Ishikawa (cell line): Measurements from ENCODE around the gene VASN.

Experiments used
- CEBPB ChIP-seq: IDR thresholded peaks from 2 replicates; pipeline ENCODE4 v1.6.1; 2012
- CREB1 ChIP-seq: IDR thresholded peaks from 2 replicates; pipeline ENCODE4 v1.6.1; 2012; ENCODE audit warnings: low read depth
- EGR1 ChIP-seq: IDR thresholded peaks from 2 replicates; pipeline ENCODE4 v1.6.1; 2012
- EP300 ChIP-seq: IDR thresholded peaks from 2 replicates; pipeline ENCODE4 v1.6.1; 2012; ENCODE audit warnings: borderline replicate concordance
- FOXM1 ChIP-seq: IDR thresholded peaks from 2 replicates; pipeline ENCODE4 v1.6.1; 2012; ENCODE audit warnings: low read depth, borderline replicate concordance
- MAX ChIP-seq: IDR thresholded peaks from 2 replicates; pipeline ENCODE4 v1.6.1; 2012
- NFIC ChIP-seq: IDR thresholded peaks from 2 replicates; pipeline ENCODE4 v1.6.1; 2012
- RAD21 ChIP-seq: IDR thresholded peaks from 2 replicates; pipeline ENCODE4 v1.6.1; 2012; ENCODE audit warnings: low read depth
- REST ChIP-seq: IDR thresholded peaks from 2 replicates; pipeline ENCODE4 v1.6.1; 2012; ENCODE audit warnings: low read depth, mild to moderate bottlenecking
- TAF1 ChIP-seq: IDR thresholded peaks from 2 replicates; pipeline ENCODE4 v1.6.1; 2012; ENCODE audit warnings: low read depth, mild to moderate bottlenecking
- TCF12 ChIP-seq: IDR thresholded peaks from 2 replicates; pipeline ENCODE4 v1.6.1; 2012; ENCODE audit warnings: low read depth
- TEAD4 ChIP-seq: IDR thresholded peaks from 2 replicates; pipeline ENCODE4 v1.6.1; 2012
- USF1 ChIP-seq: IDR thresholded peaks from 2 replicates; pipeline ENCODE4 v1.6.1; 2012
- YY1 ChIP-seq: IDR thresholded peaks from 2 replicates; pipeline ENCODE4 v1.6.1; 2012; ENCODE audit warnings: low read depth
- ZBTB7A ChIP-seq: IDR thresholded peaks from 2 replicates; pipeline ENCODE4 v1.6.1; 2012; ENCODE audit warnings: low read depth

Gene VASN

DNA sequence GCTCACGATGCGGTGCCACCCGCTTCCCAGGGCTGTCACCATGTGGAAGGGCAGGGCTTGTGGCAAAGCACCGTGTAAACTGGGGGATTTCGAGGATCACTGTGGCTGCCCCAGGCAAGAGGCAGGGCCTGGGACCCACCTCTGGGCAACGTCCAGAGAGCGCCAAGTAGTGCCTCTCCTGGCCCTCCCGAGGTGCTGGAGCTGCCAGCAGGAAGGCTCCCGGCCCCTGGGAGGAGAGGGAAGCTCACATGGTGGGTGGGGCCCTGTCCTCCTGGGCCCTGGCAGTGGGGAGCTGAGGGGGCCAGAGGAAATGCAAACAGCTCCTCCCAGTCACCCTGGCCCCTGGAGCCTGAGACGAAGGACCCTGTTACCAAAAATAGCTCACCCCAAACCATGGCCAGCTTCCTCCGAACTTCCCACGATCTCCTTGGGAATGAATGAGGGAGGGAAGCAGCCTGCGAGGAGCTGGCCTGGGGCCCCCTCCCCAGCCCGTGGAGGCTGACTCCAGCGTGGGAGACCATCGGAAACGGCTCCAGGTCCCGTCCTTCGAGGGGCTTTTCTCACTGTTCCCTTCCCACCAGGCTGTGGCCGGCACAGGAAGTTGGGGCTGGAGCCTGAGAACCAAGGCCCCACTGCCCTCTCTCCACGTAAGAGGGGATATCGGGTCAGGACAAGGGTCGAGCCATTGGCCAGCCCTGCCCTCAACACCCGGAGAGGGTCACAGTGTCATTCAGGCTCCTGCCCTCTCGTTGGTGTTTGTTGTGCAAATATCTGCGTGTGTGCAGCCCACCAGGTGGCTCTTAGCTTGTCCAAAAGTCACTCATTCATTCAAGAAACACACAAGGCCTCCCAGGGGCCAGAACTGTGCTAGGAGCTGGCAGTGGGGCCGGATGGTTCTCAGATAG is 17.7 kb downstream of the VASN start:
- TF ChIP-seq TAF1: no peak
- no peak for TF ChIP-seq MAX
- TF ChIP-seq USF1: no peak
- no peak for TF ChIP-seq TEAD4
- no peak for TF ChIP-seq REST
- TF ChIP-seq NFIC: no peak
- TF ChIP-seq EP300: no peak
- TF ChIP-seq RAD21: no peak
- TF ChIP-seq EGR1: no peak
- TF ChIP-seq TCF12: no peak
- TF ChIP-seq FOXM1: no peak
- no peak for TF ChIP-seq ZBTB7A
- TF ChIP-seq CEBPB: no peak
- no peak for TF ChIP-seq CREB1
- no peak for TF ChIP-seq YY1

DNA sequence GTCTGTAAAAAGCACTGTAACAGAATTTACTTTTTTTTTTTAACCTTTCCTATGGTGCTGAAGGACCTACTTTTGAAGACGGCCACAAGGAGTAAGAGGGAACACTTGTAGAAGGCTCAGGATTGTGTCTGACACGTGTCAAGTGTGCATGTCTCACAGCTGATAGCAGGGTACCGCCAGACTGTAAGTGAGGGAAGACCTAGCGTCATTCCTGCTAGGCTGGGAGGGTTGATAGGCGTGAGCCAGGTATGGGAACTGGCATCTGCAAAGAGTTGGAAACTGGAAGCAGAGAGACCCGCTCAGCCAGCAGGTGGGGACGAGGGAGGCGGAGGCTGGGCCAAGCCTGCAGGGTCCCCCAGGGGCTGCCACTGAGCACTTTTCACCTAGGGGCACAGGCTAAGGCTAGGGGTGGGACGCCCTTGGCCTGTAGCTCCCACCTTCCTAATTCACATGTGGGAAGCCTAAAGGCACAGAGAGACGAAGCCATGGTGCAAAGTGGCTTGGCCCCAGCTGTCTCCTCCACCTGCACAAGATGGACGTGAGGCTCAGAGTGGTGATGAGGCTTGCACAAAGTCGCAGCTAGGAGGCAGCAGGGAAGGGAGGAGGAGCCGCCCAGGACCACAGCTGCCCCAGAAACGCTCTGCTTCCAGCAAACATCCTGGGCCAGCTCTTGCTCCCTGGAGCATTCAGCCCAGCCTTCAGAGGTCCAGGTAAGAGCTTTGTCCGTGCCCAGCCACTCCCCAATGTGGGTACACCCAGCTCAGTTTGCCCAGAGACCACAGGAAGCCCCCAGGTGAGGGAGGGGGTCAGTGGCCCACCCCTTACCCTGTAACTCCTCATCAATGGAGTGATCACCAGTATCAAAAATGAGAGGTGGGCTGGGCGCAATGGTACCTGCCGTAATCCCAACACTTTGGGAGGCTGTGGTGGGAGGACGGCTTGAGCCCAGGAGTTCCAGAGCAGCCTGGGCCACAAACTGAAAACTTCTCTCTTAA is 18.9 kb downstream of the VASN start:
- TF ChIP-seq REST (no peak), ZBTB7A (no peak), EGR1 (no peak), EP300 (no peak), NFIC (no peak), YY1 (no peak), FOXM1 (no peak), TEAD4 (no peak), CEBPB (no peak), TCF12 (no peak), RAD21 (no peak), TAF1 (no peak), MAX (no peak), CREB1 (no peak), USF1 (no peak)

DNA sequence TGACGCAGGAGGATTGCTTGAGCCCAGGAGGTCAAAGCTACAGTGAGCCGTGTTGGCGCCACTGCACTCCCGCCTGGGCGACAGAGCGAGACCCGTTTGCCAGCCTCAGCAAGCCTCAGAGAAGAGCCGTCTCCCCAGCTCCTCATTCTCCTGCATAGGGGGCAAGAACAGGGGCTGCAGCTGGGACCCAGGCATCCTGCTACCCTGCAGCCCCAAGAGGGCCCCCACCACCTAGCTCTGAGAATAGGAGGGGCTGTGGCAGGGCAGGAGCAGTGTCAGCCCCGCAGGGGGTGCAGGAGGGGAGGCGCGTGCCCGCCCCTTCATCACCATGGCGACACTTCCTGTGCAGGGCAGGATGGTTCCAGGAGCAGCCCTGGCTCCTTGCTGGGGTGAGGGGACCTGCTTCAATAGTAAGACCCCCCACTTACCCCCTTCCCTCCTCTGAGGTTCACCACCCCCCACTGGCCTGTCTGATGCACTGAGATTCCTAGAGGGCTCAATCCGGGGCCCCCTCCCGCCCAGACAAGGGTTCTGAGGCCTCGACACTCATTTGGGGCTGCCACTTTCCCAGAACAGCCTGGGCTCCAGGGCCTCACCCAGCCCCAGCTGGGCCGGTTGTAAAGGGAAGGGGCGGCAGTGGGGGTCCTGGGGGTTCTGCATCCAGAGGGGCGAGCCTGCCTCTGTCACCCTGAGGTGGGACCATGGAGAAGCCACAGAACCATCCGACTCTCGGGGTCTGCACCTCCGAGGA is 20.2 kb downstream of the VASN start:
- TF ChIP-seq CREB1 (no peak), REST (no peak), CEBPB (no peak), MAX (no peak), EGR1 (no peak), EP300 (no peak)
